Measurements from ENCODE around the gene GAPVD1. TPM values are rescaled to one million over a fixed set of nuclear protein-coding genes. Genes with fewer than 3 reads are reported as not detected.

Gene GAPVD1
- total RNA-seq, 1 donor from 2014 or later = 49.5 TPM

DNA sequence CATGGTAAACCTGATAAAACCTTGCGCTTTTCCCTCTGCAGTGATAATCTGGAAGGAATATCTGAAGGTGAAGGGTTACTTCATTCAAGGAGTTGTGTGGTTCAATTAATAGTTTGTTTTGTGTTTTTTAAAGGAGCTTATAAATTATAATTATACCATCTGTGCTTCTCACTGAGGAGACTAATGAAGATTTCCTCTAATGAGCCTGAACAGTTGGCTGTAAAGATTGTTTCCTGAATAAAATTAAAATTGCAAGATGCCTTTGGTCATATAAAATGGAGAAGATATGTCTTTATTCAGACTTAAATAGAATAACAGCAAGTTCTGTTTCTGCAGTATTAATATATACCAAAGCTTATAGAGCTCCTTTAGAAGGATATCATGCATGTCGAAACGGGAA is 59.9 kb downstream of the GAPVD1 start:
- TF ChIP-seq, protein P1, sequence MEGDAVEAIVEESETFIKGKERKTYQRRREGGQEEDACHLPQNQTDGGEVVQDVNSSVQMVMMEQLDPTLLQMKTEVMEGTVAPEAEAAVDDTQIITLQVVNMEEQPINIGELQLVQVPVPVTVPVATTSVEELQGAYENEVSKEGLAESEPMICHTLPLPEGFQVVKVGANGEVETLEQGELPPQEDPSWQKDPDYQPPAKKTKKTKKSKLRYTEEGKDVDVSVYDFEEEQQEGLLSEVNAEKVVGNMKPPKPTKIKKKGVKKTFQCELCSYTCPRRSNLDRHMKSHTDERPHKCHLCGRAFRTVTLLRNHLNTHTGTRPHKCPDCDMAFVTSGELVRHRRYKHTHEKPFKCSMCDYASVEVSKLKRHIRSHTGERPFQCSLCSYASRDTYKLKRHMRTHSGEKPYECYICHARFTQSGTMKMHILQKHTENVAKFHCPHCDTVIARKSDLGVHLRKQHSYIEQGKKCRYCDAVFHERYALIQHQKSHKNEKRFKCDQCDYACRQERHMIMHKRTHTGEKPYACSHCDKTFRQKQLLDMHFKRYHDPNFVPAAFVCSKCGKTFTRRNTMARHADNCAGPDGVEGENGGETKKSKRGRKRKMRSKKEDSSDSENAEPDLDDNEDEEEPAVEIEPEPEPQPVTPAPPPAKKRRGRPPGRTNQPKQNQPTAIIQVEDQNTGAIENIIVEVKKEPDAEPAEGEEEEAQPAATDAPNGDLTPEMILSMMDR (IDR thresholded peaks at IDR 0.05; ENCODE audit: unreplicated experiment) = no peak
- H3K4me1 Mint-ChIP-seq (ENCODE audit: low read depth) = no peaks in the 10 kb centered on the region
- no peak overlapping the region for H3K4me3 Mint-ChIP-seq (ENCODE audit: low read depth)
- H3K36me3 Mint-ChIP-seq (ENCODE audit: insufficient read depth) = peaks cover 26% of the 10 kb centered on the region
- H3K9me3 Mint-ChIP-seq (ENCODE audit: low read depth) = peaks cover 3% of the 10 kb centered on the region
- no peaks in the 10 kb centered on the region for H3K27me3 Mint-ChIP-seq
- no peak overlapping the region for H3K27ac Mint-ChIP-seq
- no peak for DNase-seq (ENCODE audit: low spot score, unreplicated experiment)

DNA sequence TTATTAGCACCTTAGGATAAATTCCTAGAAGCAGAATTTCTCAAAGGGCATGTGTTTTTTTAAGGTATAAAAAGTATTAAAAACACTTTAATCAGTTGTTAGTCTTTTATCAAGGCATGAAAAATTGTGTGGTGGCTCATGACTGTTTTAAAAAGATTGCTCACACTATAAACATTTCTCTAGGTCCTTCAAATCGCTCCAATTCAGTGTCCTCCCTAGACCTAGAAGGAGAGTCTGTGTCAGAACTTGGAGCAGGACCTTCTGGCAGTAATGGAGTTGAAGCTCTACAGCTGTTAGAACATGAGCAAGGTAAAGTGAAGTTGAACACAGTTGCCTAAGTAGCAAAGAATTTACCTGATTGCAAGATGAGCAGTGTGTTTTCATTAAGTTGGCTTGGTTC is 62.0 kb downstream of the GAPVD1 start:
- Mint-ChIP-seq H3K36me3 (ENCODE audit: insufficient read depth) (peaks cover 17% of the 10 kb centered on the region), H3K4me3 (ENCODE audit: low read depth) (no peak overlapping the region)
- TF ChIP-seq, protein P1 (IDR thresholded peaks at IDR 0.05; ENCODE audit: unreplicated experiment) = no peak

DNA sequence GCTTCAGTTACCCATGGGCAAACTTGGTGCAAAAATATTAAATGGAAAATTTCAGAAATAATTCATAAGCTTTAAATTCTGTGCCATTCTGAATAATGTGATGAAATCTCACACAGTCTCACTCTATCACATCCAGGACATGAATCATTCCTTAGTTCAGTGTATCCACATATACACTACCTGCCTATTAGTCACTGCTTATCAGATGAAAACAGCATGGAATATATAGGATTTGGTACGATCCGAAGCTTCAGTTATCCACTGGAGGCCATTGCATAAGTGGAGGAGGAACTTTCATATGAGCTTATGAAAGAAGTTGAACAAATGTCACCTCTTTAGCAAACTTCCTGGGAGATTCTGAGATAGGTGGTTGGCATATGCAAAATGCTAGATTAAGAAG is 64.2 kb downstream of the GAPVD1 start:
- peaks cover 8% of the 10 kb centered on the region for H3K4me1 Mint-ChIP-seq (ENCODE audit: low read depth)
- TF ChIP-seq, protein P1 (IDR thresholded peaks at IDR 0.05; ENCODE audit: unreplicated experiment) = no peak
- no peak overlapping the region for H3K27ac Mint-ChIP-seq
- no peaks in the 10 kb centered on the region for H3K9me3 Mint-ChIP-seq (ENCODE audit: low read depth)
- peaks cover 23% of the 10 kb centered on the region for H3K36me3 Mint-ChIP-seq (ENCODE audit: insufficient read depth)
- H3K4me3 Mint-ChIP-seq (ENCODE audit: low read depth) = no peak overlapping the region
- DNase-seq (ENCODE audit: low spot score, unreplicated experiment) = no peak
- H3K27me3 Mint-ChIP-seq = no peaks in the 10 kb centered on the region

More for the DNA sequence above, 62.0 kb downstream of the GAPVD1 start:
- H3K27me3 Mint-ChIP-seq = no peaks in the 10 kb centered on the region
- H3K4me1 Mint-ChIP-seq (ENCODE audit: low read depth) = no peaks in the 10 kb centered on the region
- no peak for DNase-seq (ENCODE audit: low spot score, unreplicated experiment)
- H3K9me3 Mint-ChIP-seq (ENCODE audit: low read depth) = no peaks in the 10 kb centered on the region
- no peak overlapping the region for H3K27ac Mint-ChIP-seq

DNA sequence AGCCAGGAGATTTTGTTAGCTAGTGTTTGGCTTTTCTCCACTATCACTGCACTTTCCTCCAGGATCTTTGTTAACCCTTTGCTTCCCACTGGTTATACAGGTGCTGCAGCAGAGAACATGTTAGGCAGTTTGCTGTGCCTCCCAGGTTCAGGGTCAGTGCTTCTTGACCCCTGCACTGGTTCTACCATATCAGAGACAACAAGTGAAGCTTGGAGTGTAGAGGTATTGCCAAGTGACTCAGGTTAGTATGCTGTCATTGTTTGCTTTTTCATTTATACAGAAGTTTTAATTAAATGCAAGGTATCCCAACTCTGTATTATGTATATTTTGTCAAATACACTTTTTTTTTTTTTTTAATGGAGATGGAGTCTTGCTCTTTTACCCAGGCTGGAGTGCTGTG is 68.4 kb downstream of the GAPVD1 start:
- TF ChIP-seq, protein P1 (IDR thresholded peaks at IDR 0.05; ENCODE audit: unreplicated experiment) = no peak
- H3K27me3 Mint-ChIP-seq = no peaks in the 10 kb centered on the region
- peaks cover 28% of the 10 kb centered on the region for H3K36me3 Mint-ChIP-seq (ENCODE audit: insufficient read depth)
- H3K27ac Mint-ChIP-seq = no peak overlapping the region
- peaks cover 8% of the 10 kb centered on the region for H3K4me1 Mint-ChIP-seq (ENCODE audit: low read depth)
- no peak for DNase-seq (ENCODE audit: low spot score, unreplicated experiment)
- no peaks in the 10 kb centered on the region for H3K9me3 Mint-ChIP-seq (ENCODE audit: low read depth)
- H3K4me3 Mint-ChIP-seq (ENCODE audit: low read depth) = no peak overlapping the region

DNA sequence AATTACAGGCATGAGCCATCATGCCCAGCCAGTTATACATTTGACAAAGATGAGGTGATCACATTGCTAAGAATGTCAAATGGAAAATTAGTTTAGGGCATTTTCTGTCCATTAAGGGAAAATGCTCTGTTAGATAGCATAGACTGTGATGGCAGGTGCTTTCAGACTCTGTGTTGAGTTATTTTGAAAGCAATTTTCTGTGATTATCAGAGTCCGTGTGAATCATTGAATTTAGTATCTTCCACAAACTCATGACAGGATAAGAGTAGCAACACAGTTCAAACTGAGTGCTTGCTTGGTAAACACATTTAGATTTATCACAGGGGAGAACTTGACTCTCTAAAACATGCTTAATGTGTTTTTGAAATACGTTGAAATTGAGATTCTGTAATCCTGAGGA is 69.0 kb downstream of the GAPVD1 start:
- Mint-ChIP-seq H3K4me3 (ENCODE audit: low read depth) (no peak overlapping the region), H3K27me3 (no peaks in the 10 kb centered on the region), H3K36me3 (ENCODE audit: insufficient read depth) (peaks cover 28% of the 10 kb centered on the region), H3K9me3 (ENCODE audit: low read depth) (no peaks in the 10 kb centered on the region), H3K27ac (no peak overlapping the region), H3K4me1 (ENCODE audit: low read depth) (peaks cover 8% of the 10 kb centered on the region)
- no peak for DNase-seq (ENCODE audit: low spot score, unreplicated experiment)
- TF ChIP-seq, protein P1 (IDR thresholded peaks at IDR 0.05; ENCODE audit: unreplicated experiment) = no peak
